ENCODE measurements around the gene RETN.

RETN gene

DNA sequence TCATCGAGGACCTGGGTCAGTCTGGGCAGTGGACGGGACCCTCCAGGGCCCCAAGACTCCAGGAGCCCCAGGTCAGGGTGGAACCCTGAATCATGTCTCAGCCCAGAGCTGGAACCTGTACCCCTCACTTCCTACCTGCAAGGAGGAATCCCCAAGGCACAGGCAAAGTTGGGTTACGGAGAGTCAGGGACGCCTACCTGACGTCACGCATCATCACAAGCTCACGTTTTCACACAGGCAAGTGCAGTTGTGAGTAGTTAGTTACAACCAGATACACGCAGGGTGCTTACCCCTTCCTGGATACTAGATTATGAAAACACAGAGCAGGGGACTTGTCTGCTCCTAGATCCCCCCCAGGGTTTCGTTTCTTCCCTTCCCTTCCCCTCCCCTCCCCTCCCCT, 1.9 kb downstream of the RETN start:
- TF ChIP-seq POLR2A (IDR thresholded peaks at IDR 0.05; ENCODE audit: extremely low read depth, insufficient read length): no peak
- TF ChIP-seq MYC (IDR thresholded peaks at IDR 0.05; ENCODE audit: low read depth, low read length): no peak
- no peak for TF ChIP-seq CTCF (IDR thresholded peaks at IDR 0.05; ENCODE audit: low read depth, low read length)
- TF ChIP-seq, protein P1, sequence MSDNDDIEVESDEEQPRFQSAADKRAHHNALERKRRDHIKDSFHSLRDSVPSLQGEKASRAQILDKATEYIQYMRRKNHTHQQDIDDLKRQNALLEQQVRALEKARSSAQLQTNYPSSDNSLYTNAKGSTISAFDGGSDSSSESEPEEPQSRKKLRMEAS (IDR thresholded peaks at IDR 0.05; ENCODE audit: low read depth, low read length): no peak
- no peak for DNase-seq (ENCODE audit: low read depth)
- peak overlapping the region; percentile 77 for H3K4me3 ChIP-seq (ENCODE audit: low read depth, low read length)

DNA sequence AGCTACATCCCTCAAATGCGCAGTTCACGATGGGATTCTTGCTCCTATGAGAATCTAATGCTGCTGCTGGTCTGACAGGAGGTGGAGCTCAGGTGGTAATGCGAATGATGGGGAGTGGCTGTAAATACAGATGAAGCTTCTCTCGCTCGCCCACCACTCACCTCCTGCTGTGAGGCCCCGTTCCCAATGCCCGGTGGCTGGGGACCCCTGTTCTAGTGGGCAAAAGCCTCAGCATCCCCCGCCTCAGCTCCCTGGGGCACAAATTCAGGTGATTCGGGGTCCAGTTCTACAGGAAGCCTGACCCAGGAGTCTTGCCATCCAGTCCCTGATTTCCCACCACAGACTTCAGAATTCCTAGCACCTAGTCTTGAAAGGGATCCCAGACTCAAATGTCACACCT, 3.7 kb downstream of the RETN start:
- TF ChIP-seq POLR2A (IDR thresholded peaks at IDR 0.05; ENCODE audit: extremely low read depth, insufficient read length) (no peak), CTCF (IDR thresholded peaks at IDR 0.05; ENCODE audit: low read depth, low read length) (no peak), MYC (IDR thresholded peaks at IDR 0.05; ENCODE audit: low read depth, low read length) (no peak)
- TF ChIP-seq, protein P1 (IDR thresholded peaks at IDR 0.05; ENCODE audit: low read depth, low read length): no peak
- no peak overlapping the region for H3K4me3 ChIP-seq (ENCODE audit: low read depth, low read length)
- DNase-seq (ENCODE audit: low read depth): no peak

DNA sequence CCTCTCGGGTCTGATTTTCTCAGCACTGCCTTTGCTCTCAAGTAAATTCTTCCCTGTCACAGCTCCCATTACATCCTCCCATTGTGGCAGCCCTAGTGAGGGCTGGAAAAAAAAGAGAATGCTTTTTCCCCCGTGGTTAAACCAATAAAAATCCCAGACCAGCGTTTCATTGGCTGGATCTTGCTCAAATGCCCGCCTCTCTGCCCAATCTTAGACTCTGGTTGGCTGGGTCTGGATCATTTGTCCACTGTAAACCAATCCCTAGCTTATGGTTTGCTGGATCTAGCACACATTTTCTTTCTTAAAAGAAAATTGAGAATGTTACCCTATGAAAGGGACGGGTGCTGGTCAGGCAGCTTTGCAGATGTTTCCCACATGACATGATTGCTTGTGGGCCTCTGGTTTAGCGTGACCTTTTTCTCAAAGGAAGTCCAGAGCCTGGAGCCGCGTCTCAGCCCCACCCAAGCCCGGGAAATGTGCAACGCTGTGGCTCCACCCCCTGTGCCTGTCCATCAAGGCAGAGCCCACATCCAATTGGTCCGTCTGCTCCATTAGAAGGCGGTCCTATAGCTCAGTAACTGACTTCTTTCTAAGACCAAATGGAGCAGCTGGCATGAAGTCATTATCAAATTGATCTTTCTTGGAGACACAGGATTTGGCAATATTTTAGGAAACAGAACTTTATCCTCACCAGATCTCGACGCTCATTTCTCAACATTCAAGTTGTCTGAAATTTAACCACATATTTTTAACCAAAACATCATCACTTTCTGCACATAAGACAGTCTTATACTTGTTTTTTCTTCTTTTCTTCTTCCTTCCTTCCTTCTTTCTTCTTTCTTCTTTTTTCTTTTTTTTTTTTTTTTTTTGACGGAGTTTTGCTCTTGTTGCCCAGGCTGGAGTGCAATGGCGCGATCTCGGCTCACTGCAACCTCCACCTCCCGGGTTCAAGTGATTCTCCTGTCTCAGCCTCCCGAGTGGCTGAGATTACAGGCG, 5.5 kb downstream of the RETN start:
- DNase-seq (ENCODE audit: low read depth): peak; percentile 96
- no peak overlapping the region for H3K4me3 ChIP-seq (ENCODE audit: low read depth, low read length)
- TF ChIP-seq POLR2A (IDR thresholded peaks at IDR 0.05; ENCODE audit: extremely low read depth, insufficient read length): no peak
- TF ChIP-seq, protein P1 (IDR thresholded peaks at IDR 0.05; ENCODE audit: low read depth, low read length): peak; percentile 27; the same call in 1 of the 2 replicates

GRCh38 chr19:7676376-7676775, 7.5 kb downstream of the RETN start:
- TF ChIP-seq POLR2A (IDR thresholded peaks at IDR 0.05; ENCODE audit: extremely low read depth, insufficient read length): no peak
- TF ChIP-seq, protein P1 (IDR thresholded peaks at IDR 0.05; ENCODE audit: low read depth, low read length): no peak
- no peak for TF ChIP-seq CTCF (IDR thresholded peaks at IDR 0.05; ENCODE audit: low read depth, low read length)
- TF ChIP-seq MYC (IDR thresholded peaks at IDR 0.05; ENCODE audit: low read depth, low read length): no peak
- H3K4me3 ChIP-seq (ENCODE audit: low read depth, low read length): peak overlapping the region; percentile 53
- DNase-seq (ENCODE audit: low read depth): peak; percentile 97

- DNase-seq (ENCODE audit: low read depth): peak; percentile 80
- peak within 1 kb of the TSS; percentile 53 for H3K4me3 ChIP-seq (ENCODE audit: low read depth, low read length)
- TF ChIP-seq POLR2A (IDR thresholded peaks at IDR 0.05; ENCODE audit: extremely low read depth, insufficient read length): no peak
- TF ChIP-seq CTCF (IDR thresholded peaks at IDR 0.05; ENCODE audit: low read depth, low read length): no peak
- TF ChIP-seq, protein P1 (IDR thresholded peaks at IDR 0.05; ENCODE audit: low read depth, low read length): no peak
- TF ChIP-seq MYC (IDR thresholded peaks at IDR 0.05; ENCODE audit: low read depth, low read length): no peak
These were observed 8.0 kb downstream of the RETN start, which contains the start of gene MCEMP1 for GRCh38 chr19:7676854-7677253. MCEMP1 (plus strand) TSS chr19:7677090; CDS start chr19:7677121, 31 bp downstream.
